Nucleus accumbens (tissue), 56 donors: ENCODE results near the gene RBM33.
"Not testable (repeated sequence)": the region's sequence is repeated elsewhere in the genome, so short reads cannot be mapped to it uniquely, and the experiment has no call there.

ENCODE experiments used
- DNase-seq, 56 donors: peaks; one replicate each; lab custom pipeline; 2025; lab: John Stamatoyannopoulos, UW

The RBM33 gene

GRCh38 chr7:155644178-155644970 lies at the start of gene RBM33:
RBM33 (plus strand) TSS chr7:155644661; CDS start chr7:155644877, 216 bp downstream.
- peak in 55 of 56 donors; percentile 23 to 94 (median 80) for DNase-seq

GRCh38 chr7:155594961-155595366 lies 49.5 kb upstream of the RBM33 start:
- DNase-seq = no peak

GRCh38 chr7:155597753-155598140 lies 46.7 kb upstream of the RBM33 start:
- no peak for DNase-seq

- DNase-seq = peak in 53 of 56 donors; percentile 8 to 93 (median 56)
These were observed 45.7 kb upstream of the RBM33 start for GRCh38 chr7:155598810-155599210.

- DNase-seq = no peak
These were observed 42.3 kb upstream of the RBM33 start for GRCh38 chr7:155602156-155602555.

GRCh38 chr7:155602750-155603149 lies 41.7 kb upstream of the RBM33 start:
- DNase-seq = no peak

GRCh38 chr7:155603205-155603857 lies 41.1 kb upstream of the RBM33 start:
- DNase-seq = no peak

GRCh38 chr7:155603858-155604503 lies 40.5 kb upstream of the RBM33 start:
- DNase-seq = no peak

GRCh38 chr7:155604504-155604997 lies 39.9 kb upstream of the RBM33 start:
- DNase-seq = no peak

GRCh38 chr7:155609185-155609584 lies 35.3 kb upstream of the RBM33 start:
- DNase-seq = no peak

- DNase-seq = no peak
These were observed 33.7 kb upstream of the RBM33 start for GRCh38 chr7:155610633-155611193.

GRCh38 chr7:155611808-155612447 lies 32.5 kb upstream of the RBM33 start:
- no peak for DNase-seq

GRCh38 chr7:155612658-155613057 lies 31.8 kb upstream of the RBM33 start:
- no peak for DNase-seq

GRCh38 chr7:155615085-155615484 lies 29.4 kb upstream of the RBM33 start:
- not testable (repeated sequence) for DNase-seq

- DNase-seq = no peak
These were observed 25.5 kb upstream of the RBM33 start for GRCh38 chr7:155618708-155619633.

- DNase-seq = no peak
These were observed 24.7 kb upstream of the RBM33 start for GRCh38 chr7:155619634-155620271.

GRCh38 chr7:155620497-155620896 lies 24.0 kb upstream of the RBM33 start:
- no peak for DNase-seq

- peak in 4 of 56 donors; percentile 0 to 17 (median 5) for DNase-seq
These were observed 23.0 kb upstream of the RBM33 start for GRCh38 chr7:155621418-155621980.
